DOHH2 (cell line): Measurements from ENCODE around the gene USP40.

ENCODE experiments used
- H3F3A ChIP-seq: fragments of 200-600 bp; sonication (generic), shearing (Covaris generic); 2 replicates; pipeline ENCODE4 v1.6.0; 2016; ENCODE audit warnings: antibody characterized with exemption, mild to moderate bottlenecking; ENCODE audit not compliant: control insufficient read depth, insufficient read depth
- H3K27ac ChIP-seq: fragments of 200-600 bp; sonication (generic); 2 replicates; pipeline ENCODE4 v1.5.1; 2014; ENCODE audit warnings: low read depth, mild to moderate bottlenecking, low read length, moderate library complexity
- H3K27me3 ChIP-seq: fragments of 200-600 bp; sonication (generic); 2 replicates; pipeline ENCODE4 v1.6.1; 2014; ENCODE audit warnings: mild to moderate bottlenecking, low read length, mixed read lengths; ENCODE audit not compliant: control insufficient read depth
- H3K36me3 ChIP-seq: fragments of 200-600 bp; sonication (generic); 2 replicates; pipeline ENCODE4 v1.6.1; 2014; ENCODE audit warnings: mild to moderate bottlenecking, low read length, moderate library complexity, mixed read lengths; ENCODE audit not compliant: control insufficient read depth
- H3K4me1 ChIP-seq: fragments of 200-600 bp; sonication (generic); 2 replicates; pipeline ENCODE4 v1.6.1; 2014; ENCODE audit warnings: mild to moderate bottlenecking, low read length, mixed read lengths; ENCODE audit not compliant: control insufficient read depth
- H3K4me2 ChIP-seq: fragments of 200-600 bp; sonication (generic); 2 replicates; pipeline ENCODE4 v1.6.0; 2014; ENCODE audit warnings: mild to moderate bottlenecking, low read length, moderate library complexity
- H3K4me3 ChIP-seq: fragments of 200-600 bp; sonication (generic); 2 replicates; pipeline ENCODE4 v1.5.1; 2014; ENCODE audit warnings: mild to moderate bottlenecking, low read length, mixed read lengths
- H3K79me2 ChIP-seq: fragments of 200-600 bp; sonication (generic); 2 replicates; pipeline ENCODE4 v1.6.1; 2014; ENCODE audit warnings: mild to moderate bottlenecking, low read length, mixed read lengths; ENCODE audit not compliant: control insufficient read depth
- H3K9me2 ChIP-seq: fragments of 200-600 bp; sonication (generic); replicated peaks from 2 replicates; pipeline ENCODE4 v1.6.1; 2014; ENCODE audit warnings: mild to moderate bottlenecking, low read length, mixed read lengths; ENCODE audit not compliant: control insufficient read depth
- H3K9me3 ChIP-seq: fragments of 200-600 bp; sonication (generic); 2 replicates; pipeline ENCODE4 v1.6.1; 2014; ENCODE audit warnings: antibody characterized with exemption, low read length, mixed read lengths; ENCODE audit not compliant: control insufficient read depth, insufficient read depth
- H4K20me1 ChIP-seq: fragments of 200-600 bp; sonication (generic); 2 replicates; pipeline ENCODE4 v1.6.0; 2014; ENCODE audit warnings: low read depth, mild to moderate bottlenecking, antibody characterized with exemption, low read length, moderate library complexity; ENCODE audit not compliant: control insufficient read depth, insufficient read depth
- CTCF ChIP-seq: fragments of 200-600 bp; sonication (generic); IDR thresholded peaks from one replicate; pipeline ENCODE4 v1.5.1; 2014; ENCODE audit warnings: antibody characterized with exemption, mild to moderate bottlenecking, low read depth, low read length; ENCODE audit not compliant: poor library complexity, severe bottlenecking
- EZH2phosphoT487 ChIP-seq: fragments of 200-600 bp; sonication (generic); IDR thresholded peaks from 2 replicates; pipeline ENCODE4 v1.6.1; 2017; ENCODE audit warnings: borderline replicate concordance, mild to moderate bottlenecking, antibody characterized with exemption, low read length, moderate library complexity, mixed read lengths

The USP40 gene

GRCh38 chr2:233450864-233451575 is 115.6 kb downstream of the USP40 start:
- H3K36me3 ChIP-seq = peaks cover 76% of the 10 kb centered on the region

GRCh38 chr2:233449921-233450863 is 116.4 kb downstream of the USP40 start:
- no peaks in the 10 kb centered on the region for H3K27me3 ChIP-seq
- no peaks in the 10 kb centered on the region for H4K20me1 ChIP-seq
- no peaks in the 10 kb centered on the region for H3K9me2 ChIP-seq
- no peaks in the 10 kb centered on the region for H3K79me2 ChIP-seq
- H3K36me3 ChIP-seq = peaks cover 76% of the 10 kb centered on the region
- no peaks in the 10 kb centered on the region for H3K4me1 ChIP-seq
- no peaks in the 10 kb centered on the region for H3F3A ChIP-seq
- H3K9me3 ChIP-seq = no peaks in the 10 kb centered on the region
- no peak overlapping the region for H3K4me2 ChIP-seq
- no peak for TF ChIP-seq CTCF
- no peak overlapping the region for H3K4me3 ChIP-seq
- H3K27ac ChIP-seq = no peak overlapping the region

More at GRCh38 chr2:233450864-233451575, 115.6 kb downstream of the USP40 start:
- no peaks in the 10 kb centered on the region for H3K9me3 ChIP-seq
- H3K27ac ChIP-seq = no peak overlapping the region
- TF ChIP-seq EZH2phosphoT487 (no peak), CTCF (no peak)
- H3K27me3 ChIP-seq = no peaks in the 10 kb centered on the region
- H3K9me2 ChIP-seq = no peaks in the 10 kb centered on the region
- no peaks in the 10 kb centered on the region for H3K79me2 ChIP-seq
- no peaks in the 10 kb centered on the region for H3F3A ChIP-seq
- H4K20me1 ChIP-seq = no peaks in the 10 kb centered on the region
- no peak overlapping the region for H3K4me3 ChIP-seq
- H3K4me2 ChIP-seq = no peak overlapping the region
- H3K4me1 ChIP-seq = no peaks in the 10 kb centered on the region

- Histone ChIP-seq H3K9me3 (no peaks in the 10 kb centered on the region), H3F3A (no peaks in the 10 kb centered on the region), H3K9me2 (no peaks in the 10 kb centered on the region), H3K4me3 (no peak overlapping the region), H3K27me3 (no peaks in the 10 kb centered on the region), H3K36me3 (peaks cover 78% of the 10 kb centered on the region), H3K79me2 (no peaks in the 10 kb centered on the region), H3K4me1 (no peaks in the 10 kb centered on the region), H3K27ac (no peak overlapping the region), H3K4me2 (no peak overlapping the region), H4K20me1 (no peaks in the 10 kb centered on the region)
- TF ChIP-seq CTCF (no peak), EZH2phosphoT487 (no peak)
Observed at GRCh38 chr2:233449081-233449901, 117.3 kb downstream of the USP40 start.
